NCI-H1105 (cell line): ENCODE results near the gene RPS26.
"Not testable (repeated sequence)": the region's sequence is repeated elsewhere in the genome, so short reads cannot be mapped to it uniquely, and the experiment has no call there.

Experiments used
- DNase-seq: peaks from one replicate; lab custom pipeline; 2025; lab: John Stamatoyannopoulos, UW

The RPS26 gene

GRCh38 chr12:56041552-56042429, at the start of gene RPS26:
RPS26 (plus strand) TSS chr12:56041918; CDS start chr12:56042167, 249 bp downstream.
- DNase-seq: peak; percentile 91

GRCh38 chr12:55993230-55993853, 48.4 kb upstream of the RPS26 start:
- DNase-seq: no peak

- no peak for DNase-seq
Measured at GRCh38 chr12:55995366-55995765, 46.4 kb upstream of the RPS26 start.

- peak; percentile 5 for DNase-seq
Measured at GRCh38 chr12:55996201-55996714, 45.5 kb upstream of the RPS26 start.

- DNase-seq: peak; percentile 60
Measured at GRCh38 chr12:55996715-55997534, 44.8 kb upstream of the RPS26 start, which contains the start of gene SUOX. SUOX (plus strand) TSS chr12:55997276; CDS start chr12:56002222, 4,946 bp downstream.

- DNase-seq: no peak
Measured at GRCh38 chr12:55997535-55997859, 44.2 kb upstream of the RPS26 start.

GRCh38 chr12:55999522-55999921, 42.2 kb upstream of the RPS26 start:
- DNase-seq: not testable (repeated sequence)

GRCh38 chr12:55999999-56000540, 41.6 kb upstream of the RPS26 start:
- DNase-seq: not testable (repeated sequence)

GRCh38 chr12:56001487-56002100, 40.1 kb upstream of the RPS26 start:
- DNase-seq: no peak

GRCh38 chr12:56003376-56003775, 38.3 kb upstream of the RPS26 start:
- not testable (repeated sequence) for DNase-seq

GRCh38 chr12:56004211-56004610, 37.5 kb upstream of the RPS26 start:
- no peak for DNase-seq

GRCh38 chr12:56007564-56008559, 33.9 kb upstream of the RPS26 start:
- DNase-seq: peak; percentile 38

GRCh38 chr12:56010111-56010570, 31.6 kb upstream of the RPS26 start:
- no peak for DNase-seq

- DNase-seq: no peak
Measured at GRCh38 chr12:56011509-56012090, 30.1 kb upstream of the RPS26 start.

GRCh38 chr12:56013482-56013881, 28.2 kb upstream of the RPS26 start:
- DNase-seq: no peak

GRCh38 chr12:56014205-56014604, 27.5 kb upstream of the RPS26 start:
- peak; percentile 1 for DNase-seq

GRCh38 chr12:56017181-56017580, 24.5 kb upstream of the RPS26 start:
- DNase-seq: no peak

GRCh38 chr12:56018356-56018755, 23.4 kb upstream of the RPS26 start:
- DNase-seq: no peak

- no peak for DNase-seq
Measured at GRCh38 chr12:56020423-56021184, 21.1 kb upstream of the RPS26 start, which contains the start of gene IKZF4. IKZF4 (plus strand) TSS chr12:56021043; CDS start chr12:56021494, 451 bp downstream.
